Mammary microvascular endothelial cell (primary cell): ENCODE results near the gene GAS2. TPM values are rescaled to one million over a fixed set of nuclear protein-coding genes. Genes with fewer than 3 reads are reported as not detected.

ENCODE experiments used
- total RNA-seq: library from RNA; depleted of rRNA; stranded (reverse); fragments of >200 nt; gene quantifications from 2 replicates; pipeline ENCODE4 v1.2.3, GENCODE V29; 2015

Gene GAS2
- 0.59 and 1.8 TPM in 2 replicates for total RNA-seq

GRCh38 chr11:22666325-22666687, at the start of gene GAS2:
TSS of gene GAS2 (plus strand) at chr11:22666611. CDS start at chr11:22674870, 8,259 bp downstream.

GRCh38 chr11:22625448-22626287, 40.7 kb upstream of the GAS2 start, which contains the start of gene FANCF:
TSS of gene FANCF (minus strand) at chr11:22625823. CDS start at chr11:22625810, 13 bp downstream.

GRCh38 chr11:22829231-22830081, 163.0 kb downstream of the GAS2 start, which contains the start of gene SVIP:
TSS of gene SVIP (minus strand) at chr11:22829801. CDS start at chr11:22829748, 53 bp downstream.

GRCh38 chr11:22860241-22860640, 193.8 kb downstream of the GAS2 start, which contains the start of gene CCDC179:
TSS of gene CCDC179 (minus strand) at chr11:22860474. CDS start at chr11:22860421, 53 bp downstream.

Other genes with a start within 250 kb of the GAS2 start
- 8.9 and 9.8 TPM in 2 replicates for gene FANCF, start 40.8 kb upstream of the GAS2 start, total RNA-seq
- gene SVIP, start 163.2 kb downstream of the GAS2 start, total RNA-seq = 15.5 and 22.7 TPM in 2 replicates
- not detected in 2 replicates for gene CCDC179, start 193.9 kb downstream of the GAS2 start, total RNA-seq